Right lobe of liver (tissue), 4 donors: ENCODE measurements around the gene PLA2G4F.

Source experiments
- CTCF ChIP-seq, 4 donors: fragments of 200-600 bp in 3 of 4; fragments of 450-650 bp in 1 of 4; IDR thresholded peaks; one replicate each; pipeline versions ENCODE4 v1.5.1 to v1.8.0; 2016 to 2022; ENCODE audit warnings: antibody characterized with exemption in 4 of 4, mild to moderate bottlenecking in 2 of 4
- POLR2A ChIP-seq: fragments of 450-650 bp; IDR thresholded peaks from one replicate; pipeline ENCODE4 v1.6.1; 2017; ENCODE audit warnings: antibody characterized with exemption, mild to moderate bottlenecking
- donor health status: DM: no; HTN: no; CAD: no.
- donor health status: DM: no; HTN: no; CAD: no.
- donor health status: DM: no; HTN: yes; CAD: no.

GRCh38 chr15:42145546-42146455 lies 10.6 kb downstream of the PLA2G4F start:
- TF ChIP-seq CTCF (IDR thresholded peaks at IDR 0.05), result no peak
- TF ChIP-seq POLR2A, result no peak
